DND-41 (cell line): Measurements from ENCODE around the gene TRERF1.

Source experiments
- EZH2 ChIP-seq: IDR thresholded peaks from 3 replicates; pipeline ENCODE4 v1.6.1; 2012; ENCODE audit warnings: borderline replicate concordance, low read depth, mild to moderate bottlenecking, moderate library complexity, low read length, inconsistent platforms; ENCODE audit not compliant: severe bottlenecking
- TF ChIP-seq, protein P1 (sequence below): IDR thresholded peaks from 2 replicates; pipeline ENCODE4 v1.5.1; 2012; ENCODE audit warnings: borderline replicate concordance, low read length, moderate library complexity, mild to moderate bottlenecking; ENCODE audit not compliant: poor library complexity, severe bottlenecking; ENCODE audit errors: extremely low read depth

DNA sequence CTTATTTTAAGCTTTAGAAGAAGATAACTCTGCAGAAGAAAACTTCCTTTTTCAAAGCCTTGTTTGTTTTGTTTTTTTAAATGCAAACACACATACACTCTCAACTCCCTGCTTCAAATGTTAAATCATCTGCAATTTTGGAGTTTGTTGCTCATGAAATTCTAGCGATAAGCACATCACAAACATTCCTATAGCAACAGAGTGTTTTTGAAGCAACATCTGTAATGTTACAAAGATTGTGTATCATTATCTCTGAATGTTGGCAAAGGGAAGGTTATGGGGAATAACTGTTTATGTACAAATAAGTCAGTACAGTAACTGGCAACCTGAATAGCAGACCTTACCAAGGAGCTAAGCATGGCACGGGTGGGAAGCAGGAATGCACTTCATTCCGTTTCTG is 149.3 kb downstream of the TRERF1 start:
- TF ChIP-seq, protein P1, sequence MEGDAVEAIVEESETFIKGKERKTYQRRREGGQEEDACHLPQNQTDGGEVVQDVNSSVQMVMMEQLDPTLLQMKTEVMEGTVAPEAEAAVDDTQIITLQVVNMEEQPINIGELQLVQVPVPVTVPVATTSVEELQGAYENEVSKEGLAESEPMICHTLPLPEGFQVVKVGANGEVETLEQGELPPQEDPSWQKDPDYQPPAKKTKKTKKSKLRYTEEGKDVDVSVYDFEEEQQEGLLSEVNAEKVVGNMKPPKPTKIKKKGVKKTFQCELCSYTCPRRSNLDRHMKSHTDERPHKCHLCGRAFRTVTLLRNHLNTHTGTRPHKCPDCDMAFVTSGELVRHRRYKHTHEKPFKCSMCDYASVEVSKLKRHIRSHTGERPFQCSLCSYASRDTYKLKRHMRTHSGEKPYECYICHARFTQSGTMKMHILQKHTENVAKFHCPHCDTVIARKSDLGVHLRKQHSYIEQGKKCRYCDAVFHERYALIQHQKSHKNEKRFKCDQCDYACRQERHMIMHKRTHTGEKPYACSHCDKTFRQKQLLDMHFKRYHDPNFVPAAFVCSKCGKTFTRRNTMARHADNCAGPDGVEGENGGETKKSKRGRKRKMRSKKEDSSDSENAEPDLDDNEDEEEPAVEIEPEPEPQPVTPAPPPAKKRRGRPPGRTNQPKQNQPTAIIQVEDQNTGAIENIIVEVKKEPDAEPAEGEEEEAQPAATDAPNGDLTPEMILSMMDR = no peak
- no peak for TF ChIP-seq EZH2
